Vagina (tissue), 2 donors: ENCODE data around the gene BST2.

Source experiments
- POLR2AphosphoS5 ChIP-seq, 2 donors: sonication (generic); formaldehyde crosslinking; IDR thresholded peaks; one replicate each; pipeline ENCODE4 v1.9.0; 2017; ENCODE audit warnings: antibody characterized with exemption in 2 of 2, mild to moderate bottlenecking in 2 of 2, low read depth in 1 of 2; ENCODE audit not compliant: insufficient read depth in 1 of 2
- TF ChIP-seq, protein P1 (sequence below), 3 experiments: fragments of 450-650 bp in 2 of 3; fragments of 200-600 bp in 1 of 3; sonication (generic) in 1 of 3; IDR thresholded peaks; one replicate each; pipeline ENCODE4 v1.5.1; 2017 to 2019; ENCODE audit warnings: antibody characterized with exemption in 3 of 3, mild to moderate bottlenecking in 2 of 3, moderate library complexity in 2 of 3

DNA sequence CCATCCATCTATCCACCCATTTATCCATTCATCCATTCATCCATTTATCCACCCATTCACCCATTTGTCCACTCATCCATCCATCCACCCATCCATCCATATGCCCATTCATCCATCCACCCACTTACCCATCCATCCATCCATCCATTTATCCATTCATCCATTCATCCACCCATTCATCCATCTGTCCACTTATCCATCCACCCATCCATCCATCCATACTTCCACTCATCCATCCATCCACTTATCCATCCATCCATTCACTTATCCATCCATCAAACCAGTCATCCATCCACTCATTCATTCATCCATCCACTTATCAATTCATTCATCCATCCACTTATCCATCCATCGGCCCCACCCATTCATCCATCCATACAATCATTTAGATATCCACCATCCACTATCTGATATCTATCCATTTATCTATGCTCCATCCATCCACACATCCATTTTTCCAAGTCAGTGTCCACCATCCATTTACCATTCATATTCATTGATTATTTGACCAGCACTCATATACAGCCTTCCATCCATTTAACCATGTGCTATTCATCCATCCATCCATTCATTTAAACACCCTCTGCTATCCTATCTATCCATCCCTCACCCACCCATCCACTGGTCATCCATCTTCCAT, 40.2 kb upstream of the BST2 start:
- no peak for TF ChIP-seq POLR2AphosphoS5 (IDR thresholded peaks at IDR 0.05; ENCODE audit: insufficient read depth in 1 of 2, low read depth in 1 of 2)
- TF ChIP-seq, protein P1, sequence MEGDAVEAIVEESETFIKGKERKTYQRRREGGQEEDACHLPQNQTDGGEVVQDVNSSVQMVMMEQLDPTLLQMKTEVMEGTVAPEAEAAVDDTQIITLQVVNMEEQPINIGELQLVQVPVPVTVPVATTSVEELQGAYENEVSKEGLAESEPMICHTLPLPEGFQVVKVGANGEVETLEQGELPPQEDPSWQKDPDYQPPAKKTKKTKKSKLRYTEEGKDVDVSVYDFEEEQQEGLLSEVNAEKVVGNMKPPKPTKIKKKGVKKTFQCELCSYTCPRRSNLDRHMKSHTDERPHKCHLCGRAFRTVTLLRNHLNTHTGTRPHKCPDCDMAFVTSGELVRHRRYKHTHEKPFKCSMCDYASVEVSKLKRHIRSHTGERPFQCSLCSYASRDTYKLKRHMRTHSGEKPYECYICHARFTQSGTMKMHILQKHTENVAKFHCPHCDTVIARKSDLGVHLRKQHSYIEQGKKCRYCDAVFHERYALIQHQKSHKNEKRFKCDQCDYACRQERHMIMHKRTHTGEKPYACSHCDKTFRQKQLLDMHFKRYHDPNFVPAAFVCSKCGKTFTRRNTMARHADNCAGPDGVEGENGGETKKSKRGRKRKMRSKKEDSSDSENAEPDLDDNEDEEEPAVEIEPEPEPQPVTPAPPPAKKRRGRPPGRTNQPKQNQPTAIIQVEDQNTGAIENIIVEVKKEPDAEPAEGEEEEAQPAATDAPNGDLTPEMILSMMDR (IDR thresholded peaks at IDR 0.05): no peak
